ENCODE data around the gene FAM168A. TPM values are rescaled to one million over a fixed set of nuclear protein-coding genes. Genes with fewer than 3 reads are reported as not detected.

Gene FAM168A
- total RNA-seq, 1 experiment from 2014 or later, result 62.8 TPM

- CTCF ChIA-PET, result interaction anchor here (1.5 kb wide), 1 partner anchor 37 kb away, joined by 5 read pairs; no protein-coding TSS in a partner anchor
- Histone ChIP-seq H3K4me1 (ENCODE audit: control insufficient read depth, insufficient read depth, low read length) (peaks cover 32% of the 10 kb centered on the region), H3K4me3 (ENCODE audit: low read depth in 2 of 2, low read length in 2 of 2) (no peak overlapping the region), H3K36me3 (ENCODE audit: control insufficient read depth, insufficient read depth, low read length) (no peaks in the 10 kb centered on the region), H3K27me3 (ENCODE audit: control insufficient read depth, insufficient read depth, low read length) (no peaks in the 10 kb centered on the region), H3K27ac (ENCODE audit: low read length) (no peak overlapping the region), H3K9me3 (ENCODE audit: control insufficient read depth, insufficient read depth, low read depth, low read length) (no peaks in the 10 kb centered on the region)
- POLR2A ChIA-PET, result interaction anchor here (1.5 kb wide), 1 partner anchor 17 kb away, joined by 3 read pairs; no protein-coding TSS in a partner anchor
- intact Hi-C loops (cut with micrococcal nuclease; ENCODE audit: unreplicated experiment), result no loop called here
- no TSS peak for BruUV-seq (replicated peaks)
- no peak for DNase-seq (ENCODE audit: low read depth, low spot score)
- in situ Hi-C loops (cut with HindIII; ENCODE audit: low pct_unique_long_range_greater_than_20kb, low sequenced_read_pairs), result no loop called here
- ATAC-seq, result no peak
- no peak for TF ChIP-seq POLR2AphosphoS5 (IDR thresholded peaks at IDR 0.05; ENCODE audit: low read depth, low read length)
- 0 out of 4 replicates have a peak, but pooled peaks of 1 of the 2 experiments have one; percentile 39 for TF ChIP-seq REST (IDR thresholded peaks at IDR 0.05; ENCODE audit: insufficient read depth in 1 of 2, low read depth in 2 of 2, low read length in 1 of 2)
- TF ChIP-seq TCF7L2 (IDR thresholded peaks at IDR 0.05; ENCODE audit: low read depth, low read length), result no peak
Measured at GRCh38 chr11:73388265-73389133, 209.4 kb downstream of the FAM168A start.

- no TSS peak for BruUV-seq (replicated peaks)
- TF ChIP-seq TCF7L2 (IDR thresholded peaks at IDR 0.05; ENCODE audit: low read depth, low read length) (no peak), REST (IDR thresholded peaks at IDR 0.05; ENCODE audit: insufficient read depth in 1 of 2, low read depth in 2 of 2, low read length in 1 of 2) (no peak), SIN3A (IDR thresholded peaks at IDR 0.05; ENCODE audit: borderline replicate concordance, insufficient read depth, low read depth, low read length) (no peak), CTCF (IDR thresholded peaks at IDR 0.05) (no peak), POLR2AphosphoS5 (IDR thresholded peaks at IDR 0.05; ENCODE audit: low read depth, low read length) (no peak)
- peaks cover 39% of the 10 kb centered on the region for H3K4me1 ChIP-seq (ENCODE audit: control insufficient read depth, insufficient read depth, low read length)
- CTCF ChIA-PET, result interaction anchor here (1.5 kb wide), 1 partner anchor 36 kb away, joined by 5 read pairs; no protein-coding TSS in a partner anchor
- in situ Hi-C loops (cut with HindIII; ENCODE audit: low pct_unique_long_range_greater_than_20kb, low sequenced_read_pairs) (no loop called here), intact Hi-C loops (cut with micrococcal nuclease; ENCODE audit: unreplicated experiment) (no loop called here)
- H3K9me3 ChIP-seq (ENCODE audit: control insufficient read depth, insufficient read depth, low read depth, low read length), result no peaks in the 10 kb centered on the region
- no peak for DNase-seq (ENCODE audit: low read depth, low spot score)
- H3K27ac ChIP-seq (ENCODE audit: low read length), result no peak overlapping the region
- no peaks in the 10 kb centered on the region for H3K27me3 ChIP-seq (ENCODE audit: control insufficient read depth, insufficient read depth, low read length)
- H3K4me3 ChIP-seq (ENCODE audit: low read depth in 2 of 2, low read length in 2 of 2), result no peak overlapping the region
- H3K36me3 ChIP-seq (ENCODE audit: control insufficient read depth, insufficient read depth, low read length), result no peaks in the 10 kb centered on the region
- ATAC-seq, result no peak
- POLR2A ChIA-PET, result no interaction called here
Measured at GRCh38 chr11:73387594-73388264, 210.2 kb downstream of the FAM168A start.
